ENCODE results near the gene RARRES1. TPM values are rescaled to one million over a fixed set of nuclear protein-coding genes. Genes with fewer than 3 reads are reported as not detected.

The RARRES1 gene
- total RNA-seq, 1 experiment from 2014 or later, result 0.81 TPM

DNA sequence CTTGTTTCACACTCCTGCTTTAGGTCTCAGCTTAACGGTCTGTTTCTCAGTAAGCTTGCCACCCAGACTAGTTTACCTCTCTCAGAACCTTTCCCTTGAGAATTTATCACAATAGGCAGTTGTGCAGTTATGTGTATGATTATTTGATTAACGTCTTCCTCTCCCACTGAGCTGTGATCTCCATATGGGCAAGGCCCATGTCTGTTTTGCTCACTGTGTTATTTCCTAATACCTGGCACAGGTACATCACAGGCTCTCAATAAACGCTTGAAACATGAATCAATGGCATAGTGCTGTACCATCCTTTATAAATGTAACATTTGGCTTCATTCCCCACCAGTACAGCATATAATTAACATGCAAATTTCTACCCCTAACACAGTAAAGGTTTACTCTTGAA lies 29.1 kb upstream of the RARRES1 start:
- no peak for TF ChIP-seq CTCF (conservative IDR thresholded peaks at IDR 0.05)
- Mint-ChIP-seq H3K36me3 (ENCODE audit: insufficient read depth in 1 of 3, low read depth in 3 of 3) (no peaks in the 10 kb centered on the region), H3K27ac (0 out of 7 replicates have a peak overlapping the region, but pooled peaks of 1 of the 3 experiments have one; percentile 64), H3K4me1 (peaks cover 7% of the 10 kb centered on the region in 2 experiments), H3K9me3 (no peaks in the 10 kb centered on the region; a peak in 1 of 5 replicates), H3K27me3 (ENCODE audit: low read depth) (no peaks in the 10 kb centered on the region), H3K4me3 (no peak overlapping the region)
- no peak overlapping the region for H2AK5ac ChIP-seq (ENCODE audit: insufficient read length, low read length)
- H3K4ac ChIP-seq (ENCODE audit: low read depth, low read length), result no peak overlapping the region
- no peaks in the 10 kb centered on the region for H3K27me3 ChIP-seq (ENCODE audit: insufficient read depth, low read length)
- WGBS (ENCODE audit: extremely low coverage, insufficient read length, low lambda C conversion rate), result no CpG with 5 or more reads among the region's 3 CpGs
- H3K56ac ChIP-seq (ENCODE audit: insufficient read length, low read depth, low read length), result no peak overlapping the region
- H3K9ac ChIP-seq (ENCODE audit: extremely low read depth, insufficient read length, low read length), result no peak overlapping the region
- H4K91ac ChIP-seq (ENCODE audit: insufficient read length, low read depth, low read length), result no peak overlapping the region
- H4K5ac ChIP-seq (ENCODE audit: insufficient read length, low read depth, low read length), result no peak overlapping the region
- no peaks in the 10 kb centered on the region for H3K79me1 ChIP-seq (ENCODE audit: insufficient read depth, low read depth, low read length, poor library complexity, severe bottlenecking)
- no peak overlapping the region for H2BK15ac ChIP-seq (ENCODE audit: low read depth, low read length)
- H2AFZ ChIP-seq (ENCODE audit: low read length), result no peak overlapping the region
- no peak overlapping the region for H3K4me2 ChIP-seq (ENCODE audit: insufficient read depth, insufficient read length, low read length)
- no peak overlapping the region for H3K23ac ChIP-seq (ENCODE audit: insufficient read length, low read depth, low read length)
- no peak for DNase-seq
- no peaks in the 10 kb centered on the region for H3K4me1 ChIP-seq (ENCODE audit: insufficient read depth, low read length)
- H3K23me2 ChIP-seq (ENCODE audit: insufficient read length, low read depth, low read length, poor library complexity, severe bottlenecking), result no peaks in the 10 kb centered on the region
- H2BK20ac ChIP-seq (ENCODE audit: low read depth, low read length, poor library complexity, severe bottlenecking), result no peak overlapping the region
- no peak overlapping the region for H3K14ac ChIP-seq (ENCODE audit: insufficient read depth, low read length)
- no peak overlapping the region for H3K18ac ChIP-seq (ENCODE audit: insufficient read length, low read depth, low read length)
- H2BK5ac ChIP-seq (ENCODE audit: insufficient read length, low read length), result no peak overlapping the region
- no peak overlapping the region for H3K27ac ChIP-seq (ENCODE audit: insufficient read length, low read depth, low read length)
- no peak overlapping the region for H3T11ph ChIP-seq (ENCODE audit: low read length)
- H3K9me3 ChIP-seq (ENCODE audit: control insufficient read depth, low read depth, low read length), result no peaks in the 10 kb centered on the region
- no peak overlapping the region for H2BK12ac ChIP-seq (ENCODE audit: insufficient read length, low read depth, low read length)
- H4K20me1 ChIP-seq (ENCODE audit: control insufficient read depth, insufficient read depth, insufficient read length), result no peaks in the 10 kb centered on the region
- H3K79me2 ChIP-seq (ENCODE audit: insufficient read depth, low read length), result no peaks in the 10 kb centered on the region
- no peak overlapping the region for H2BK120ac ChIP-seq (ENCODE audit: low read depth, low read length, poor library complexity, severe bottlenecking)
- no peak overlapping the region for H4K8ac ChIP-seq (replicated peaks; ENCODE audit: insufficient read length, low read depth, low read length)

Measured in H9 (cell line).